Effector CD8-positive, alpha-beta T cell (primary cell): ENCODE data around the gene EXOC4.

Experiments used
- DNase-seq: peaks from one replicate; lab custom pipeline; 2025; lab: John Stamatoyannopoulos, UW

Gene EXOC4

DNA sequence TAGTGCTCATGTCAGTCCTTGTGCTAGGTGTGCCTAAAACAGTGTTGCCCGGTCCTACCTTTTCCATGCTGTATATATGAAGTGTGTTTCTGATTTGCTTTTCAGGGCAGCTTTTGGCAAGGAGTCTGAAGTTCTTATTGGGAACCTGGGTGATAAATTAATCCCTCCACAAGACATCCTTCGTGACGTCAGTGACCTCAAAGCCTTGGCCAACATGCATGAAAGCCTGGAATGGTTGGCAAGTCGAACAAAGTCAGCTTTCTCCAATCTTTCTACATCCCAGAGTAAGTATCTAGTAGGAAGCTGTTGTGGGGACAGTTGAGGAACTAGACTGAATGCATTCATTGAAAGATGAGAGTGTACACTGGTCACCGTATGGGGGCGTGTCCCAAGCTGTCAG is 684.9 kb downstream of the EXOC4 start:
- DNase-seq: no peak

- DNase-seq: no peak
Measured at GRCh38 chr7:133940368-133940767, 687.5 kb downstream of the EXOC4 start.

DNA sequence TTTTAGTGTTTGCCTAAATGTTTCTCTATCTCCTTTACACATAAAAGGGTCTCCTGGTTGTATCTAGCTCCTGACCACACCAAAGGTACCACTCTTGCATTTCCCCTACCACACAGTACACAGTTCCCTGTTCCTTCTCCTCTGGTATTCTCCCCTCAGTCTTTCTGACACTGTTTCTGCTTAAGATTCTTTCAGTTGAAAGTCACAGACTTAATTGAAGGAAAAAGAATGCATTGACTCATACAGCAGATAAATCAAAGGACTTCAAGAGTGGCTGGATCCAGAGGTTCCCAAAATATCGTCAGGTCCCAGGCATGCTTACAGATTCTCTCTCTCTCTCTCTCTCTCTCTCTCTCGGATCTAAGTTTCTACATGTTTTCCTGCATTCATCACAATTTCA is 688.6 kb downstream of the EXOC4 start:
- DNase-seq: no peak

- no peak for DNase-seq
Measured at GRCh38 chr7:133945497-133945896, 692.6 kb downstream of the EXOC4 start.

GRCh38 chr7:133947458-133948254 is 694.8 kb downstream of the EXOC4 start:
- no peak for DNase-seq

GRCh38 chr7:133948588-133948987 is 695.7 kb downstream of the EXOC4 start:
- DNase-seq: no peak

GRCh38 chr7:133950855-133951254 is 698.0 kb downstream of the EXOC4 start:
- DNase-seq: no peak

DNA sequence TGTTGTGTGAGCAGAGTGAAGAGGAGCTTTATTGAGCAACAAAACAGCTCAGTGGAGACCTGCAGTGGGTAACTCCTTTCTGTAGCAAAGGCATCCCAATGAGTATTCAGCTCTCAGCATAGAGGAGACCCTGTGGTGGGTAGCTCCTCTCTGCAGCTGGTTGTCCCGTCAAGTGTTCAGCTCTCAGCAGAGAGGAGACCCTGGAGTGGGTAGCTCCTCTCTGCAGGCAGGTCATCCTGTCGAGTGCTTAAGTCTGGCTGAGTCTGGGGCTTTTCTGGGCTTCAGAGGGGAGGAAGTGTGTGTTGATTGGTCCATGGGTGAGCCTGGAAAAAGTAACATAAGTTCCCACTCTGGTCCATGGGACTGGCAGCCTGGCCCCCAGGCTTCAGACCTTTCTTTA is 702.3 kb downstream of the EXOC4 start:
- DNase-seq: no peak

DNA sequence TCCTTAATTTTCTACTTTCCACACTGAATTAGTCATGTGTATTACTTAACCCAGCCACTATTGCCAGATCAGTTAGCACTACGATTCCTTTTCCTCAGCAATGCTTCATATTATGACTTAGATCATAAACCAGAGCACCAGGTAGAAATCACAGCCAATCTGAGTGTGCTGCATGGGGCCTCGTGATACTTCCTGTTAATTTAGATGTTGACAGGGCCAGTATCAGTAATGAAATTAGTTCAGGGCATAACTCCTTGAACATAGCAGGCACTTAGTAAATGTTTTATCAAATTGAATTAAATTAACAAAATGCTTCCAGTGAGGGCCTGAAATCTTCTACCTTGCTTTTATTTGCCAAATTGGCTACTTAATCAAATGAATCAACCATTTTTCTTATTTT is 705.0 kb downstream of the EXOC4 start:
- no peak for DNase-seq

GRCh38 chr7:133958822-133959221 is 705.9 kb downstream of the EXOC4 start:
- DNase-seq: no peak

- DNase-seq: no peak
Measured at GRCh38 chr7:133959505-133959904, 706.6 kb downstream of the EXOC4 start.

GRCh38 chr7:133961724-133962123 is 708.8 kb downstream of the EXOC4 start:
- DNase-seq: no peak

DNA sequence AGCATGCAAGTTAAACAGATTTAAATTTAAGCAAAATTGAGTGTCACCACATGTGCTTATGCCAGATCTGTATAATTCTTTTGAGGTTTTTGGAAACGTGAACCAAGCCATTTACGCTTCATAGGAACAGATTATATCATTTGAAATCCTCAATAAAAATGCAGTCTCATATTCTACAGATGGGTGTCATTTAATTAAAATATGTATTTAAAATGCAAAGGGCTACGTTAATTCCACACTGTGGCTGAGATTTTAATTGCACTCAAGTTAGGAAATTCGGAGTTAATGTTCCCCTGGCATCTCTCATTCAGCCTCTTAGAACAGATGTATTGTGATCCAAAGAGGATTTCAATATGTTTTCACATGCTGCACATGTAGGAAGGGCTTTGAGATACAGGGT is 709.8 kb downstream of the EXOC4 start:
- DNase-seq: no peak

- DNase-seq: no peak
Measured at GRCh38 chr7:133963629-133964028, 710.8 kb downstream of the EXOC4 start.

- DNase-seq: no peak
Measured at GRCh38 chr7:133971625-133972024, 718.7 kb downstream of the EXOC4 start.

- no peak for DNase-seq
Measured at GRCh38 chr7:133973710-133974109, 720.8 kb downstream of the EXOC4 start.

- DNase-seq: no peak
Measured at GRCh38 chr7:133975130-133975529, 722.3 kb downstream of the EXOC4 start.

DNA sequence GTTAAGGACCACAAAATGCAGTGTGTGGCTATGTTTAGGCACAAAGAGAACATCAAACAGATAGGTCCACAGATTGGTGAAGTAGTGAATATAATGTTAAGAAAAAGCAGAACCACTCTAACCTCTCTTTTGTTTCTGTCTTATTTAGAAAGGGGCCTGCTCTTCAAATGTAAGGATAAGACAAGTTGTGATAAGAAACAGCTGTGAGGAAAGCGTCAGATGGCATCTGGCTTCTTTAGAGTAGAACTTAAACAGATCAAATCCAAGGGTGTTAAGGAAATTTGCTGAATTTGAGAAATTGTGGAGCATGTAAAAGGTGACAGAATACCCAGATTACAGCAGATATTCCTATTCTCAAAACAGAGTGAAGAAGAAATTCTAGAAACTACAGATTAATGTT is 723.3 kb downstream of the EXOC4 start:
- DNase-seq: no peak

DNA sequence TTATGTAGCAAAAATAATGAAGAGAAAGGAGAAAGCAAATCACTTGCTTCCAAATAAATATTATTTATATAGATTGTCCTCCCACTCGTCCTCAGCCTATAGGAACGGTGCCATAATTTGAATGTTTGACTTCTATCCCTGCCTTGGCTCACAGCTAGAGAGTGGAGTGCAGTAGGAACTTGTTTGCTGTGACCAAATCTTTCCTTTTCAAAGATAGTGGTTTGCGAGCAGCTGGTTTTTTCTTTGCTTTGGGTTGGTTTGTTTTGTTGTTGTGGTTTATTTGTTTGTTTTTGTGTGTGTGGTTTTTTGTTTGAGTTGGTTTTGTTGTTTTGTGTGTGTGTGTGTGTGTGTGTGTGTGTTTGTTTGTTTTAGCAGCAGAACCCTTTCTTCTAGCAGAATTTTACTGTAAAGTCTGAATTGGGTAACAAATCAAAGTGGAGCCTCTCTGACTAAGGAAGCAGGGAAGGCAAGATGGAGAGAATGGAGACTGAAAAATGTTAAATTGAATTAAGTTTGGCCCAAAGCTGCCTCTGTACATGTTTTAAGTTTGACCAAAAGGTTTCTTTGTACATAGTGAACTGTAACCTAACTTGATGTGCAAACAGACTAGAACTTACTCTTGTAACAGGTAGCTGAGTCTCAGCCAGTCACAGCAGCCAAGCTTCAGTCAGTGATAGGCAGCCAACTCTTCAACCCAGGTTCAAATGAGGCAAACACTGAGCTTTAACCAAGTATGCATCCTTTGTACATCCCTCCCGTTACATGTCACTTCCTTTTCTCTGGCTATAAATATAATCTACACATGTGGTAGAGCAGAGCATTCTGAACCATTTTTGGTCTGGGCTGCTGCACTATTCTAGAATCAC is 724.8 kb downstream of the EXOC4 start:
- no peak for DNase-seq

GRCh38 chr7:133978502-133979295 is 725.8 kb downstream of the EXOC4 start:
- no peak for DNase-seq

DNA sequence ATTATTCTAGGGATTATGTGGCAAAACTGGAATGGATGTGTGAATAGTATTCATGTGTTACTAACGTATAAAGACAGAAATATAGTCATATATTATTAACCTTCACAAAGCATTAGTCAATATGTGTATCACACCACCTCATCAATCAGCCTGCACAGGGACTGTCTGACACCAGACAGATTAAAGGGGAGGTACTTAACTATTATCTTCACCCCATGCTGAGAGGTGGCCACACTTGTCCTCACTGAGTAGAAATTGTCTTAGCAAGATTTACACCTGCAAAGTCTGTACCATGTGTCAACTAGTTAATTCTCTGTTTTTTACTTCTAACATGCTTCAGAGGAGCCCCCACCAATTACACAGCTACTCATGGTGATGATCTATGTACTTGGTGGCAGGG is 727.9 kb downstream of the EXOC4 start:
- no peak for DNase-seq

- no peak for DNase-seq
Measured at GRCh38 chr7:133983685-133984419, 731.0 kb downstream of the EXOC4 start.
